Neuron (in vitro differentiated cells): ENCODE data around the gene DISC1.

Experiments used
- H2AFZ ChIP-seq: one replicate; pipeline ENCODE4 v1.6.1; 2013; ENCODE audit warnings: low read depth, mild to moderate bottlenecking, inconsistent platforms, low read length, moderate library complexity
- H3K27me3 ChIP-seq: one replicate; pipeline ENCODE4 v1.6.1; 2013; ENCODE audit warnings: low read length; ENCODE audit not compliant: insufficient read depth
- H3K36me3 ChIP-seq: one replicate; pipeline ENCODE4 v1.6.1; 2013; ENCODE audit warnings: low read length; ENCODE audit not compliant: insufficient read depth
- H3K4me1 ChIP-seq: one replicate; pipeline ENCODE4 v1.6.1; 2013; ENCODE audit warnings: low read length; ENCODE audit not compliant: insufficient read depth
- H3K4me3 ChIP-seq: 2 replicates; pipeline ENCODE4 v1.5.1; 2013; ENCODE audit warnings: mild to moderate bottlenecking, low read length, moderate library complexity
- H3K9me3 ChIP-seq: one replicate; pipeline ENCODE4 v1.6.1; 2013; ENCODE audit warnings: low read length

Gene DISC1

DNA sequence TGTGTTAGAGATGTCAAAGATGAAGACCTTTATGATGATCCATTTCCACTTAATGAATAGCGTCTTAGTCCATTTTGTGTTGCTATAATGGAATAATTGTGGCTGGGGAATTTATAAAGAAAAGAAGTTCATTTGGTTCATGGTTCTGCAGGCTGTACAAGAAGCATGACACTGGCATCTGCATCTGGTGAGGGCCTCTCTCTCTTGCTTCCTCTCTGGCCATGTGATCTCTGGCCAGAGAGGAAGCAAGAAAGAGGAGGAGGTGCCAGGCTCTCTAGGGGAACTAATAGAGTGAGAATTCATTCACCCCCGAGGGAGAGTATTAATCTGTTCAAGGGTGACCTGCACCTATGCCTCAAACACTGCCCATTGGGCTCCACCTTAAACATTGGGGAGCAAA, 242.8 kb downstream of the DISC1 start:
- no peak overlapping the region for H3K4me3 ChIP-seq
- H3K36me3 ChIP-seq, result no peaks in the 10 kb centered on the region
- no peaks in the 10 kb centered on the region for H3K27me3 ChIP-seq
- peaks cover 10% of the 10 kb centered on the region for H3K4me1 ChIP-seq
- H3K9me3 ChIP-seq, result no peaks in the 10 kb centered on the region
- no peak overlapping the region for H2AFZ ChIP-seq

DNA sequence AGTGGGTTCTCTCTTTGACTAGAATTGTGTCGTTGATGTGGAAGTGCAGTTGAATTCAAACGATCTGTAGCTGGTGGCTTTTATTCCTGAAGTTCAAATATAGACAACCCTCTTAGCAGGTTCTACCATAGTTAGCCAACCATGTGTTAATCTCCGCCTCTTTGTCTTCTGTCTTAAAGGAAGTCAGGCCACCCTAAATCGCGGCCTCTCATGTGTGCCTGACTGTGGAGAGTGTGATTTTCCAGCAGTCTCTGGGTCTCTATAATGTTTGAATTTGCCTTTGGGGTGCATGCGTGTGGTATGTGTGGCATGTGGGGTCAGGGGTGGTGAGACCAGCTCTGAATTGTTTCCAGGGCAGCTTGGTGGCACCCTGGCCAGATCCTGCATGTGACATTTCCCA, 244.9 kb downstream of the DISC1 start:
- Histone ChIP-seq H2AFZ (no peak overlapping the region), H3K4me3 (no peak overlapping the region), H3K9me3 (peaks cover 6% of the 10 kb centered on the region), H3K4me1 (peaks cover 10% of the 10 kb centered on the region), H3K36me3 (no peaks in the 10 kb centered on the region), H3K27me3 (no peaks in the 10 kb centered on the region)

DNA sequence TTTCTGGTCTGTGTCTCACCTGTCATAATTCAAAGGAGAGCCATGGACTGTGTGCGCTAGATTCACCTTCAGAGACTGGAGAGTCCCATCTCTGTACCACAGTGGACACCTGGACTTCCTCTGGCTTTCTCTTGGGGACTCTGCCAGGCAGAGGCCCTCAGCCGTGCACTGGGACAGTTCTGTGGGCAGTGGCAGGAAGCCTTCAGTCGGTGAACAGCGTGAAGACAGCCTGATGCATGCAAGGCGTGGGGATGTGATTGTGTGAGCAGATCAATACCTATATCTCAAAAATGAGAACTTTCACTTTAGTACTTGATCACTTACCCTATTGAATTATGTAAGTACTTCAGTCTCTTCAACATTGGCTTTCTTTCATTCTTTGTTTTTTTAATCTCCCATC, 245.3 kb downstream of the DISC1 start:
- Histone ChIP-seq H2AFZ (no peak overlapping the region), H3K9me3 (peaks cover 7% of the 10 kb centered on the region), H3K36me3 (no peaks in the 10 kb centered on the region), H3K4me3 (no peak overlapping the region), H3K4me1 (peaks cover 8% of the 10 kb centered on the region), H3K27me3 (no peaks in the 10 kb centered on the region)

DNA sequence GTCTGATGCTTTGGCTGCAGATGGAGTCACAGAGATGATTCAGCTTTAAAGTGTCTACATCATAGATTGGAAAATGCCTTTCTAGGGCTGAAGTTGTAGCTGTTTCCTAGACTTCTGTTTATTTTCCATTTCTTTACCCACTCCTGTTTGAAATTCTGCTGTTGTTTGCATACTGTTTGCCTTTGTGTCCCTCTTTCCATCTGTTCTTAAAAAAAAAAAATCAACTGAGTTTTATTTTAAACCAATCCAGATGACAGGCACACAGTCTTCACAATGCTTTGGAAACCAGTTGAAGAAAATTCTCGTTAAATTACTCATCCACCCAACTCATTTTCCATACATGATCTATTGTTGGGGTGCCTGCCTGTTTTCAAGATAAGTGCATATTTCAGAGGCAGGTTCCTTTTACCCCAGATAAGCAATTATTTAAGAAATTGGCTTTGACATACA, 245.9 kb downstream of the DISC1 start:
- no peaks in the 10 kb centered on the region for H3K27me3 ChIP-seq
- no peak overlapping the region for H2AFZ ChIP-seq
- peaks cover 7% of the 10 kb centered on the region for H3K9me3 ChIP-seq
- no peak overlapping the region for H3K4me3 ChIP-seq
- peaks cover 3% of the 10 kb centered on the region for H3K4me1 ChIP-seq
- no peaks in the 10 kb centered on the region for H3K36me3 ChIP-seq

DNA sequence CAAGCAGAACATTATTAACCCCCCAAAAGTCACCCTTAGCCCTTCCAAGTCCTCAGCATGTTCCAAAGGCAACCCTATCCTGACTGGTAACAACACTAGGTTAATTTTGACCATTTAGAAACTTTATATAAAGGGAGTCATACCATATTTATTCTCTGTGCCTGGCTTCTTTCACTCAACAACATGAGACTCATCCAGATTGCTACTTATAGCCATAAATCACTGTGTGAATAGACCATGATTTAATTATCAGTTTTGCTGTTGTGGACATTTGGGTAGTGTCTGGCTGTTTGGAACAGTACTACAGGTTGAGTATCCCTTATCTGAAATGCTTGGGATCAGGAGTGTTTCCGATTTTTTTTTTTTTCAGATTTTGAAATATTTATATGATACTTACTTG, 252.1 kb downstream of the DISC1 start:
- no peaks in the 10 kb centered on the region for H3K36me3 ChIP-seq
- no peaks in the 10 kb centered on the region for H3K4me1 ChIP-seq
- H3K9me3 ChIP-seq, result peaks cover 7% of the 10 kb centered on the region
- no peaks in the 10 kb centered on the region for H3K27me3 ChIP-seq
- H2AFZ ChIP-seq, result no peak overlapping the region
- H3K4me3 ChIP-seq, result no peak overlapping the region

DNA sequence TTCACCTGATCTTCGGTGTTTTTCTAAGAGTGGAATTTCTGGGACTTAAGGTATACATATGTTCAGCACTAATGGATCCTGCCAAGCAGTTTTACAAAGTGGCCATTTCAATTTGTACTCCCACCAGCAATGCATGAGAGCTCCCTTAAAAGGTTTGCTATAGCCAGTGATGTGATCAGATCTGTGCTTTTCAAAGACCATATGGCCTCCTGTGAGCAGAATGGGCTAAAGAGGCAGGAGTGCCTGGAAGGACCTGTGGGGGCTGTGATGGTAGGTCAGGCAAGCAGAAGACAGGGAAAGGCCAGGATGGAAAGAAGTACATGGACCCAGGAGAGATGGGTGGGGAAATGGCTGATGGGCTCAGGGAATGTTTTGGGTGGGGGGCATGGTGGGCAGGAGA, 252.7 kb downstream of the DISC1 start:
- no peak overlapping the region for H3K4me3 ChIP-seq
- H3K27me3 ChIP-seq, result no peaks in the 10 kb centered on the region
- H2AFZ ChIP-seq, result no peak overlapping the region
- H3K4me1 ChIP-seq, result no peaks in the 10 kb centered on the region
- H3K36me3 ChIP-seq, result no peaks in the 10 kb centered on the region
- H3K9me3 ChIP-seq, result peaks cover 7% of the 10 kb centered on the region

DNA sequence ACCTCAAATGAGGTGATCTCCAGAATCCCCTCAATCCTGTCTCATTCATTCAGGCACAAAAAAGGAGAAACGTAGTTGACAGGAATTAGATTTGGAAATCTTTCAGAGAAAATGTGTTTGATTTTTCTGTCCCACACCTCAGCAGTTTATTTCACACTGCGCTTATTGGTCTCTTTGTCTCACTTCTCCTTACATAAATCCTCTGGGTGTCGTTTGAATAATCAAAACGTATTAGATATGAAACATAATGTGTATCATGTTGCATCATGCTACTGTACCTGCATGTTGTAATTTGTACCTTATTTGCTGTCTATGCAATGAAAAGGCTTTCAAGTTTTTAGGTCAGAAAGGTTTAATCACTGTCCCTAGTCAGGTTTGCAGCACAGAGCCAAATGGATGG, 255.7 kb downstream of the DISC1 start:
- no peak overlapping the region for H3K4me3 ChIP-seq
- no peak overlapping the region for H2AFZ ChIP-seq
- no peaks in the 10 kb centered on the region for H3K4me1 ChIP-seq
- H3K36me3 ChIP-seq, result no peaks in the 10 kb centered on the region
- no peaks in the 10 kb centered on the region for H3K9me3 ChIP-seq
- H3K27me3 ChIP-seq, result no peaks in the 10 kb centered on the region

DNA sequence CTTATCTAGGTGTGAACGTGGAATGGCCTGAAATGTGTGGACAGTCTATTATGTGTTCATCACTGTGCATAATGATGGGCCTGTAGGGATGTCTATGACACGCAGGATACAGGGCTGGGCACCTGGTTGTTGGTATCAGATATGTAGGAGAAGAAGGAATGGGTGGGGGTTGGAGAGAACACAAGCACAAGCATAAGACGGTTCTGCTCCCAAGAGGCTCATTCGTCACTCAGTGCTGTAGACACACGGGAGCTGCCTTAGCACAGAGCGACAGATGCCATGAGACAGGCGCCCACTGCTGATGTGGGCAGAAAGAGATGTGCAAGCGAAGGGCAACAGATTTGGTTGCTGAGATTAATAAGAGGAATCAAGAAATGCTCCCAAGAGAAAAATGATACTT, 256.2 kb downstream of the DISC1 start:
- H3K4me1 ChIP-seq, result no peaks in the 10 kb centered on the region
- H3K9me3 ChIP-seq, result no peaks in the 10 kb centered on the region
- no peak overlapping the region for H2AFZ ChIP-seq
- no peaks in the 10 kb centered on the region for H3K27me3 ChIP-seq
- no peak overlapping the region for H3K4me3 ChIP-seq
- H3K36me3 ChIP-seq, result no peaks in the 10 kb centered on the region

DNA sequence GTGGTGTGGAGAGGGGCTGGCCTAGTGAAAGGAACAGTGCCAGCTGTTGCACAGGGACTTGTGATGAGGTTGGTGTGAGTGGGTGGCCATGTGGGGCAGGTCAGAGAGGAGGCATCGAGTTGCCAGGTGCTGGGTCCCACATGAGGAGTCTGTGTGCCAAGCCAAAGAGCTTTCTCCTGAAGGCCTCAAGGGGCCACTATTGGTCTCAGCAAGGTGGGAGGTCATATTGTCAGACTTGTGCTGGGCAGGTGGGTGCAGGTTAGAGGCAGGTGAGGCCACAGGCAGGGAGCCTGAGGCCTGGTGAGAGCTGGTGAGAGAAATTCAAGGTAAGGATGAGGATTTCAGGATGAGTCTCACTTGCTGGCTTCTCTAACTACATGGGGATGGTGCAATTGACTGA, 256.8 kb downstream of the DISC1 start:
- H3K36me3 ChIP-seq, result no peaks in the 10 kb centered on the region
- no peak overlapping the region for H3K4me3 ChIP-seq
- H3K27me3 ChIP-seq, result no peaks in the 10 kb centered on the region
- H2AFZ ChIP-seq, result no peak overlapping the region
- H3K9me3 ChIP-seq, result no peaks in the 10 kb centered on the region
- H3K4me1 ChIP-seq, result no peaks in the 10 kb centered on the region

DNA sequence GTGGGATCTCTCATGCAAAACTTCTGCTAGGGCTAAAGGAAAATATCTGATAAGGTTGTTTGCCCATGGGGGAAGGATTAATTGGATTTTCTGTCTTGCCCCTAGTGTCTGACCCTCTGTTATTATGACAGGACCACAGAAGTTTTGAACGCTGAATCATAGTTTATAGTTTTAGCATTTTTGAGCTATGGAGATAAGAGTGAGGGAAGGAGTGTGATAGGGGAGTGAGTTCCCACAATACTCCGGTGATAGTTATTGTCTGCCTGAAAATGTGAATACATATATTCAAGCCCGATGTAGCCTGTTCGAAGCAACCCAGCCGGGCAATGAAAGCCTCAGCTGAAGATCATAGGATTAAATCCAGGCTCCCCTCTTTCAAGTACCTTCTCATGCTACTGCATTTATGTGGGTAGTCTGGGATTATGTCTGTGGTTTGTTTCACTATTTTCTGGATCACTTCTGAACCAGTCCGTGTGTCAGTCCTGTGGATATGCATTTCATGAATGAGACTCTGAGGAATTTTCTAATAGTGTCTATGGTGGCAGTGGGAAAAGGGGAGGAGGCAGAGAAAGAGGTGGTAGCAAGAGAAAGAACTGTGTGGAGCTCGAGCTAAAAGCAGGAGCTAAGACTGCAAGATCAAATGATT, 258.7 kb downstream of the DISC1 start:
- no peaks in the 10 kb centered on the region for H3K4me1 ChIP-seq
- H3K27me3 ChIP-seq, result no peaks in the 10 kb centered on the region
- H3K9me3 ChIP-seq, result no peaks in the 10 kb centered on the region
- no peak overlapping the region for H2AFZ ChIP-seq
- no peaks in the 10 kb centered on the region for H3K36me3 ChIP-seq
- no peak overlapping the region for H3K4me3 ChIP-seq

DNA sequence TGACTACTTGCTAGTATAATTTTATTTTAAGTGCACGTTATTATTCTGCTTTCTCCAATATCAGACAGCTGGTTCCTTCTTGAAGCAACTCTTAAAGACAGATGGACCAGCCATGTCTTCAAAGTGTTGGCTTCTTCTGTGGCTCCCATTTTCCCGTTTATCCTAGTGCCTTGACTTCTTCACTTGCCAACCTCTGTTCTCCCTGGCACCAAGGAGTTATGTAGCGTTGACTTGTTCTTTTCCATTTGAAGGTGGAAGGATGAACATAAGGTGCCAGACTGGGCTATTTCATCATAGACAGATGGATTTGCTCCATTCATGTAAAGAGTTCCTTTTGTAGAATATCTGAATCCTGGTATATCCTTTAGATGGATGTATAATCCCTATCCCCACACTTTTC, 260.6 kb downstream of the DISC1 start:
- no peak overlapping the region for H2AFZ ChIP-seq
- no peaks in the 10 kb centered on the region for H3K36me3 ChIP-seq
- H3K9me3 ChIP-seq, result no peaks in the 10 kb centered on the region
- no peaks in the 10 kb centered on the region for H3K27me3 ChIP-seq
- H3K4me3 ChIP-seq, result no peak overlapping the region
- no peaks in the 10 kb centered on the region for H3K4me1 ChIP-seq

DNA sequence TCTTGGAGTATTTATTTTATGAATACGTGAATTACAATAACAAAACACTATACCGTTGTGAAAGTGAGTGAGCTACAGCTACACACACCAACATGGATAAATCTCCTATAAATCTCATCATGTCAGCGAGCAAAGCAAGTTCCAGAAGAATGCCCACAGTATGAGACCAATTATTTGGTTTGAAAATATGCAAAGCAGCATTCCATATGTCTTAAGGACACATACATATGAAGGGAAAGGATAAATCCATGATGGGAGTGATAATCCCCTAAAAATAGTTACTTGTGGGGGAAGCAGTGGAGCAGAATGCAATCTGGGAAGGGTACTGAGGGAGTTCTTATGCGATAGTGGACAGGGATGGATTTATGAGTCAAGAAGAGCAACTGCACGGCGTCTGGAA, 261.3 kb downstream of the DISC1 start:
- no peaks in the 10 kb centered on the region for H3K27me3 ChIP-seq
- no peaks in the 10 kb centered on the region for H3K36me3 ChIP-seq
- H2AFZ ChIP-seq, result no peak overlapping the region
- H3K4me3 ChIP-seq, result no peak overlapping the region
- H3K4me1 ChIP-seq, result no peaks in the 10 kb centered on the region
- no peaks in the 10 kb centered on the region for H3K9me3 ChIP-seq

DNA sequence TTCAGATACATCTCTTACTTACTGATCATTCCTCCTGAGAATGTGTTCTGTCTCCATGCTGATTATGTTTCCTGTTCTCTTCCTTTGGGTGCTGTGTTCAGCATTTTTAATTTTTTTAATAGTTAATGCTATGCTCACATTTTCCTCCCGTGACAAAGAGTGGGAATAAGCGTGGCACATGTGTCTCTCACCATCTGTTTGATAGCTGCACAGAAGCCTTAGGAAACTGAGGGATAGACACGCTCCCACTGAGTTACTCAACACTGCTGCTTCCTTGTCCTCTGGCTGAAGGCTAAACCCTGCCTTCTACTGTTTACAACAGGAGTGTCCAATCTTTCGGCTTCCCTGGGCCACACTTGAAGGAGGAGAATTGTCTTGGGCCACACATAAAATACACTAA, 264.2 kb downstream of the DISC1 start:
- Histone ChIP-seq H3K27me3 (no peaks in the 10 kb centered on the region), H3K9me3 (peaks cover 2% of the 10 kb centered on the region), H3K4me3 (no peak overlapping the region), H2AFZ (no peak overlapping the region), H3K4me1 (no peaks in the 10 kb centered on the region), H3K36me3 (no peaks in the 10 kb centered on the region)

DNA sequence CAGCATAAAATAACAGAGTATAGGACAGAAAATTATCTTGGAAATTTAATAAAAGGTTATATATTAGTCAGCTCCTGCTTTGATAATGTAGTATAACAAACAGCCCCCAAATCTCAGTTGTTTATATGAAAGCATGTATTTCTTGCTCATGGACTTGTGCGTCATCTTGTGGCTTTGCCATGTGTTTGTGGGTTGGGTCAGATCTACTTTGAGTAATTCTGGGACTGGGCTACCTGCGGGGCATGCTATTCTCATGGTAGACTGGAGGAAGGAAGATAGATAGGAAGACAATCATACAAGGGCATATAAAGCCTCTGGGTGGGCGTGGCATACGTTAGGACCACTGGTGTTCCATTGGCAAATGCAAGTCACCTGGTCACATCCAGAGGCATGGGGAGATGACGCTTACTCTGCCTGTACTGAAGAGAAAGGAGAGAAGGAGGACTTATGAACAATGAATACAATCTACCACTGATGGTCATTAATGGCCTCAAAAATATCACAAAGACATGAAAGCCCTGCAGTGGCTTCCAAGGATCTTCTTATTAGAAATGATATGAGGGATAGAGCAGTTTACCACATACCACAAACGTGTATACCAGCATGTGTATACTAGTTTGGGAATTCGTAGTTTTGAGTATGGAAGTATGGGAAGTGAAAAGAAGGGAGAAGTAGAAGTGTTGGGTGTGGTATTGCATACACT, 267.0 kb downstream of the DISC1 start:
- Histone ChIP-seq H3K4me1 (no peaks in the 10 kb centered on the region), H3K27me3 (no peaks in the 10 kb centered on the region), H3K36me3 (no peaks in the 10 kb centered on the region), H3K4me3 (no peak overlapping the region), H2AFZ (no peak overlapping the region), H3K9me3 (peaks cover 2% of the 10 kb centered on the region)
